Measurements from ENCODE around the gene PAFAH1B2.
"Not testable (repeated sequence)": the region's sequence is repeated elsewhere in the genome, so short reads cannot be mapped to it uniquely, and the experiment has no call there.

PAFAH1B2 gene, protein sequence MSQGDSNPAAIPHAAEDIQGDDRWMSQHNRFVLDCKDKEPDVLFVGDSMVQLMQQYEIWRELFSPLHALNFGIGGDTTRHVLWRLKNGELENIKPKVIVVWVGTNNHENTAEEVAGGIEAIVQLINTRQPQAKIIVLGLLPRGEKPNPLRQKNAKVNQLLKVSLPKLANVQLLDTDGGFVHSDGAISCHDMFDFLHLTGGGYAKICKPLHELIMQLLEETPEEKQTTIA

DNA sequence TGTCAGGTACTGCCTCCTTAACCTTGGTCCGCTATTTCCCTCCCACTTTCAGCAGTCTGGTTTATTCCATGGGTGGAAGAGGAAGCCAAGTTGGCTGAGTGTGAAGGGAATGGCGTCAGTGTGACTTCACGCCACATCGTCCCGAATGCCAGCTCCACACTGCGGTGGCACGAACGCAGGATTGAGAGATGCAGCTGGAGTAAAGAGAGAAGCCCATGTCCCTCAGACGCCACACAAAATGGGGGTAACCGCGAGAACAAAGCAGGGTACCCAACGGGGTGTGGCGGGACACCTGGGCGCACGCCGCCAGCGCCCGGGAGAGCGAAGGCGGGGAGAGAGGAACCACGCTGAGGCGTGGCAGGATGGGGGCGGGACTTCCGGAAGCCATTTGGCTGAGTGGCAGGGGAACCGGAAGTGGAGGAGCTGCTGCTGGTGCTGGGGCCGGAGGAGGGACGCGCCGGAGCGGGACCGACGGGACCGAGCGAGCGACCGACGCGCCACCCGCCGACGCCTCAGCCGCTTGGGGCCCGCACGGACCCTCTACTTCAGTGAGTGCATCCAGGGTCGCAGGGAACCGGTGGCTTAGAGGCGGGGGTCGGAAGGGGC is at the start of gene PAFAH1B2:
Gene PAFAH1B2 (plus strand): TSS at position 417 of the 606 bp plus-strand sequence. CDS start 8,161 bp downstream, outside the sequence.
- DNase-seq (ENCODE audit: low read depth) = peak; percentile 61

DNA sequence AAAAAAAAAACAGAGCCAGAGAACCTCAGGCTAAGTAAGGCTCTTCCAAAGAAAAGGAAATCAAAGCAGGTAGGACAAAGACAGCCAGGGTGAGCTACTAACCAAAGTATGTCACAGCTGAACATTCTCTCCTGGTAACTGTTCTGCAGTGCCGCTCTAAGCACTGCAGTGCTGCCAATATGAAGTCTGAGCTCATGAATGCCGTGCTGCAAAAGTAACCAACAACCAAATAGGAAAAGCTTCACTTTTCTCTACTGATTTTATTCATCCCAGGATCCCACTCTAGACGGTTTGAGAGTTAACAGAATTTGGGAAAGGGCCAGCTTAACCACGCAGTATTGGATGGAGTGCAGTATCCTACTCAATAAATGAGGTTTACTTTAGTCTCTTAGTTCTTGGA is 49.3 kb upstream of the PAFAH1B2 start:
- DNase-seq (ENCODE audit: low read depth) = no peak

DNA sequence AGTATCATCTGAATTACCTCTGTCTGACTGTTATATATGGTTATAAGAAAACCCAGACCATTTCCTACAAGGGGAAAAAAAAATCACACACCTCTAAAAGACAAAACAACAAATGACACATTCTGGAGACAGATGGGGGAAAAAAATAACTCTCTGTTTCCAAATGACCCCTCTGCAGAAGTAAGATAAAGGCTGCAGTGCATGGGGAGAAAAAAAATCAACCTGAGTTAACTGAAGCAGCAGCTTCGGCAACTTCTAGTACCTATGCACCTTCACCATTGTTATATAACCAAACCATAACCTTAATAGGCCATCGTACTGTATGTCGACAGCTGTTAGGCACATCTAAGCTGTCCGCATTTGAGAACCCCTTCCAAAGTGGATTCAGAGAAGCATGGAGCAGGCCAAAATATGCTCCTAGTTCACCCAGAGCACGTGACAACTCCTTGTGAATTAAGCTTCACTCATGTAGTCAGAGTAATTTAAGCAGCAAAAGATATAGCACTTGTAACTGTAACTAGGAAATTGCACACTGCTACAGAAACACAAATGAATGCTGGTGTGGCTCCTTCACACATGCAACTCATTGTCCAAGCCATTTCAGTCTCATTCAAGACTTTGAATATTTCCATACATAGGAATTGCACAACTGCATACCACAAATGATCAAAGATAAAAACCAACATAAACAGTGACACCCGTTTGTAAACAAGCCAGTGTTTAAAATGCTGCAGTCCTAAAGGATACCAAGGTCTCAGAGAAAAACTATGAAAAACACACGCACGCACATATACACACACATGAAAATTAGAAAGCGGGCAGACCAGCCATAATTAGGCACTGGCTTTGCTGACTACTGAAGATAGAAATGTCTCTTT is 48.6 kb upstream of the PAFAH1B2 start:
- no peak for DNase-seq (ENCODE audit: low read depth)

DNA sequence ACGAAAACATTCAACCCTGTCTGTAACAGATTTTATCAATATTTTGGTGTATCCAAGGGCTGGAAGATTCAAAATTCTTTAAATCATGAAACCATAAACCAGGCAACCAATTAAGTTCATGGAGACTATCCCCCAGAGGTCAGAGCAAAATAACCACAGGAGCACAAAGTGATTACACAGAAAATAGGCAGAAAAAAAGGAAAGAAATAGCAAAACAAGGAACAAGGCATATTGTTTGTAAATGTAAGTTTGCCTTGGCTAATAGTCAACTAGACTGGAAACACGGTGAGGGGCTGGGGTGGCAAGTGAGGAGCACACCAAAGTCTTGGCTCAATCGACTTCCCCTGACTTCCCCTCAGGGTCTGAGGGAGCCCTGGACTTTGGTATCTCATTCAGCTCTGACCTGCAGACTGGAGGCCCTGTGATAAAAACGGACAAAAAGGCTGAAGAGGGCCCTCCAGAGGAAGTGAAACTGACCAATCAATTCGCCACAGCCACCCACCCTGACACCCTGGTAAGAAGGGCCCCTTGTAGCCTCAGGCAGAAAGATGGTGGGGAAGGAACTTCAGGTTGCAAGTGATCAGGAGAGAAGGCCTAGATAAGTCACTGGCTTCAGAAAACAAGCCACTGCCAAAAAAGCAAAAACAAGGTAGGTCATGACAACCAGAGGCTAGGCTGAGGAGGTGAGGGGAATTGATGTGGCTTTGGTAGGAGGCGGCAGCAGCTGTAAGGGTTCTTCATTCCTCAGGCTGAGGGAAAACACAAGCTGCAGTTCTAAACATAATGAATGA is 47.7 kb upstream of the PAFAH1B2 start:
- DNase-seq (ENCODE audit: low read depth) = peak; percentile 67

DNA sequence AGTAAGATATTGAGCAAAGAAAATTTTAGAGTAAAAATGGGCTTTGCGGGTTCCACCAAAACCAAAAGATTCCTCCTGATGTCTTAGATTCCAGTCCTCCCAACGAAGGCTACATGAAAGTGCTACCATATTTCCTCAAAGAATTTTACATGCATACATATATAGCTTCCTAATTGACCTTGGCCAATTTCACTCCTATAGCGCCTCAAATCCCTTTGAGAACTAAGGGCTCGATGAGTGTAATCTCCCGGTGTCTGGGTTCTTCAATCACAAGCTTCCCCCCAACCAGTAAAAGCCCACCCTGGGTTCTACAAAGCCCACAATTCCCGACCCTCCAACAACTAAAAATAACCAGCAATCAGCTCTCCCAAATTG is 47.1 kb upstream of the PAFAH1B2 start:
- DNase-seq (ENCODE audit: low read depth) = no peak

DNA sequence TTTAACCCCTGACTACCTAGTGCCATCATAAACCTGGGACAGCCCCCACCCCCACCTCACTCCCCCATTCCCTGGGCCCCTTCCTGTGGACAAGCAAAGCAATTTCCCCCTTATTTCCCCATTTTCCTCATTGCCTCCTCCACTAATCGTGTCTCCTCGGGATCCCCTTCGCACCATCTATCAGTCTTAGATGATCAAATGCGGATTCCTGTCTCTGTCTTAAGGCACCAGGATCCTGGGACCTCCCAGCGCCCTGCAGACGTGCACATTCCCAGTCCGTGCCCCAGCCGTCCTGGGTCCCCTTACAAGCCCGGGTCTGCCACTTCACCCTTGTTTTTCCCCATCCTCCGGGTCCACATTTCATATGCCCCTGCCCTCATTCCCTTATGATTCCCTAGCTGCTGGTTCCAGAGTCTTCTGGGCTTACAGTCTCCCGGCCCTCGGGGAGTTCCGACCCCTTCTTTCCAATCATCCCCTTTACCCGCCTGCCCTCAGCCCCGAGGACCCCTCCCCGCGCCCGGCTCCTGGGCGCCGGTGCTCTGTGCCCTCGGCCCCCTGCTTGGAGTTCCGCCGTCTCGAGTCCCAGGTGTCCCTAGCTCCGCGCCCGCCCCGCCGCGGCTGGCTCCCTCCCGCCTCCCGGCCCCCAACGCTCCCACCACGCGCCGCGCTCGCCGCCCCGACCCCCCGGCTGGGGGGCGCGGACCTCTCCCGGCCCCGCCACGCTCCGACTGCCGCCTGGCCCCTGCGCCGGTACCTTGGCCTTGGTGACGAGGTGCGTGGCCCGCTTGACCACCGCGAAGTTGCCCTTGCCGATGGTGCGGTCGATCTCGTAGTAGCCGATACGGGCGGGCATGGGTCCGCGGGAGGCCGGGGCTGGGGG is 46.5 kb upstream of the PAFAH1B2 start:
- no peak for DNase-seq (ENCODE audit: low read depth)

DNA sequence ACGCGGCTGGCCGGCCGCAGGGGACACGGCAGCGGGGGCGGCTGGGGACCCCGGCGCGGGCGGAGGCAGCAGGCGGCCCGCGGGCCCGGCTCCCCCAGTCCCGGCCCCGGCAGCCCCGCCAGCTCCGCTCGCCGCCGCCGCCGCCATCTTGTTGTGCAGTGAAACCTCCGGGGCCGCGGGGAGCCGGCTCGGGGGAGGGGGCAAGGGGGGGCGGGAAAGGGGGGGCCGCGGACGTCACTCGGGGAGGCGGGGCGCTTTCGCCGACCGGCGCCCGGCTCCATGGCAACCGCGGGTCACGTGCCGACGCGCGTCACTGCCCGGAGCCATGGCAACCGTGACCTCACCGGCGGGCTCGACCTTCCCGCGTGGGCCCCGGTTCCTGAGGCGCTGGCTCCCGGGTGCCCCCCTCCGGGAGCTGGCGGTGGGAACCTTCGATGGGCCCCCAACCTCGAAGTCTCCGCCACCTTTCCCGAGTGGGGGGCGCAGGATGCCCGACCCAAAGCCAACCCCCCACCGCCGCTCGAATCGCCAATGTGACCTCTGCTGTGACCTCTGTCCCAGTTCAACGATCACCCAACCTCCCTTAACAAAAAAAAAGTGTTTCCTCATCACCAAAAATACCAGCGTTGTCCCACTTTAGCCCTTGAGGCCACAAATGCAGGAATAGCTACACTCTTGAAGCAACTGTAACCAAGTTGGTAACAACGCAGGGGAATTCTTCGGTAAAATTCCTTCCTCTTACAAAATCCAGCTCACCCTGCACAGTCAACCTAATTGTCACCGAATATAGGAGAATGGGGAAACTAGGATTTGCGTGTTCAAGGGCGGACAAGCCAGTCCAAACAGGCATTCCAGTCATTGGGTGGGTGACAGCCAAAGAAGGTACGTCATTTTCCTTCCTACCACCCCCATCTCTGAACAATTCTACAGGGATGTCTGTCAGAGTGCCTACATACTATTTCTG is 45.5 kb upstream of the PAFAH1B2 start, which contains the start of gene SIK3:
Gene SIK3 (minus strand): TSS at position 160 of the 964 bp plus-strand sequence. CDS start 13 bp downstream, at position 147.
- peak; percentile 82 for DNase-seq (ENCODE audit: low read depth)

DNA sequence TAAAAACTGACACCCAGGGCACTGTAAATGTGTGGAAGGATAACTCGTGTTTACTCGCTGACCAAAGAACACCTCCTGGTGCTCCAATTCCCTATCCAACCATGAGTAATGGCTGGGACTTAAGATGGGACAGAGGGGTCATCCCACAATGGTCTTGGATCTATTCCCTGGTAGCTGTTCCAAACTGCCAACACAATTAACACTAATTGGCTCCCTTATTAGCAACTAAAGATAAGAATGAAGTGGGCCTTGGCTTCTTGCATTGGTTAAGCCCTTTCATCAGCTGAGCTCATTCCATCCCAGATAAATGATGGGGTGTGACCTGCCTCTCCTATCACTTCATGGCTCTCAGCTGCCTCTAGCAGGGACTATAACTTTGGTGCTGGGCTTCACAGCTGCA is 44.4 kb upstream of the PAFAH1B2 start:
- no peak for DNase-seq (ENCODE audit: low read depth)

DNA sequence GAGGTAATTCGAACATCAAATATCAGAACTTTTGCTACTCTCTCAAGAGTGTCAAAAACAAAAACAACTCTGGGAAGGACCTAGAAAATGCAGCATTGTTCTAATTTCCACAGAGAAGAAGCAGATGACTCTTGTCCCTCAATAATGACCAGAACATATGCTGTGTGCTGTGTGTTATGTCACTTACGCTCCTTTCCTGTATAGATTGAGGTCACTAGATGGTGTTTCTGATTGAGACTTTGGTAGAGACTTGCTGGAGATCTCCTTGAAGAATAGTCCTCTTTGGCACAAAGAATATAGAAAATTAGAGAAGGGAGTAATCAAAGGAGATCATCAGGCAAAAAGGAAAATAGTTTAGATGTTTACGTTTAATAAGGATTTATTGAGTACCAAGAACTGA is 43.5 kb upstream of the PAFAH1B2 start:
- no peak for DNase-seq (ENCODE audit: low read depth)

DNA sequence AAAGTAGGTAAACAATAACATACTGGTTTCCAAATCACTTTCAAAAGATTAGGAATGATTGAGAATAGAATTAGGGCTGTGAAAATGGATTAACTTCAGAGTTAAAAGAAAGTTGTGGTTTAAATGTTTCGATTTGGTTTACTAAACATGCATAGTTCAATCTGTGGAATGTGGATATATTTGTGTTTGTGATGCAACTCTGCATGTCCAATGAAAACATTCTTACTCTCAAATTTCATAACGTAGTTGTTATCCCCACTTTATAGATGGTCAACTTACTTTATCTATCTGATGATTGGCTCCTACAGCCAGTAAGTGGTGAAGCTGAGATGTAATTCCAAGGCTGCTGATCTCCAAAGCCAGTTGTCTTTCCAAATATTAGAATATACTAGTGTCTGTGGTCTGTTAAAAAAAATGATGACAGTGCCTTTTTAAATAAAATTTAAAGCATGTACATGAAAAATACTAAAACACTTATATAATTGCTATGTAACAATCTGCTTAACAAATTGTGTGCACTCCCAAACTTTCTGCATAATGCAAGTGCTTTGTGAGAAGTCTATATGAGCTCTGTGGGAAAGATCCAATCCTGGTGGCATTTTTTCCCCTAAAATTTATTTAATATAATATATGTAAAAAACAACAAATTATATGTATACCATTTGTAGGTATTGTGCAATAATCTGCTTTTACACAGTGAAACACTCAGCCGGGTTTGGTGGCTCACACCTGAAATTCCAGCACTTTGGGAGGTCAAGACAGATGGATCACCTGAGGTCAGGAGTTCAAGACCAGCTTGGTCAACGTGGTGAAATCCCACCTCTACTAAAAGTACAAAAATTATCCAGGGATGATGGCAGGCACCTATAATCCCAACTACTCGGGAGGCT is 36.1 kb upstream of the PAFAH1B2 start:
- DNase-seq (ENCODE audit: low read depth) = no peak

DNA sequence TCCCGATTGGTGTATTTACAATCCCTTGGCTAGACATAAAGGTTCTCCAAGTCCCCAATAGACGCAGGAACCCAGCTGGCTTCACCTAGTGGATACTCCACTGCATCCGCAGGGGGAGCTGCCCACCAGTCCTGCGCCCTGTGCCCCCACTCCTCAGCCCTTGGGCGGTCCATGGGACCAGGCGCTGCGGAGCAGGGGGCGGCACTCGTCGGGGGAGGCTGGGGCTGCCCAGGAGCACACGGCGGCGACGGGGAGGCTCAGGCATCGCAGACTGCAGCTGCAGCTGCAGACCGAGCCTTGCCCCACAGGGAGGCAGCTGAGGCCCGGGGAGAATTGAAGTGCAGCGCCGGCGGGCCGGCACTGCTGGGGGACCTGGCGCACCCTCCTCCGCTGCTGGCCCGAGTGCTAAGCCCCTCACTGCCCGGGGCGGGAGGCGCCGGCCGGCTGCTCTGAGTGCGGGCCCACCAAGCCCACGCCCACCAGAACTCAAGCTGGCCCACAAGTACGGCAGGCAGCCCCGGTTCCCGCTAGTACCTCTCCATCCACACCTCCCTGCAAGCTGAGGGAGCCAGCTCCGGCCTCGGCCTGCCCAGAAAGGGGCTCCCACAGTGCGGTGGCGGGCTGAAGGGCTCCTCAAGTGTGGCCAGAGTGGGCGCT is 33.7 kb upstream of the PAFAH1B2 start:
- DNase-seq (ENCODE audit: low read depth) = no peak

DNA sequence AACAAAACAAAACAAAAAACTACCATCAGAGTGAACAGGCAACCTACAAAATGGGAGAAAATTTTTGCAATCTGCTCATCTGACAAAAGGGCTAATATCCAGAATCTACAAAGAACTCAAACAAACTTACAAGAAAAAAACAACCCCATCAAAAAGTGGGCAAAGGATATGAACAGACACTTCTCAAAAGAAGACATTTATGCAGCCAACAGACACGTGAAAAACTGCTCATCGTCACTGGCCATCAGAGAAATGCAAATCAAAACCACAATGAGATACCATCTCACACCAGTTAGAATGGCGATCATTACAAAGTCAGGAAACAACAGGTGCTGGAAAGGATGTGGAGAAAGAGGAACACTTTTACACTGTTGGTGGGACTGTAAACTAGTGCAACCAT is 31.6 kb upstream of the PAFAH1B2 start:
- DNase-seq (ENCODE audit: low read depth) = not testable (repeated sequence)

DNA sequence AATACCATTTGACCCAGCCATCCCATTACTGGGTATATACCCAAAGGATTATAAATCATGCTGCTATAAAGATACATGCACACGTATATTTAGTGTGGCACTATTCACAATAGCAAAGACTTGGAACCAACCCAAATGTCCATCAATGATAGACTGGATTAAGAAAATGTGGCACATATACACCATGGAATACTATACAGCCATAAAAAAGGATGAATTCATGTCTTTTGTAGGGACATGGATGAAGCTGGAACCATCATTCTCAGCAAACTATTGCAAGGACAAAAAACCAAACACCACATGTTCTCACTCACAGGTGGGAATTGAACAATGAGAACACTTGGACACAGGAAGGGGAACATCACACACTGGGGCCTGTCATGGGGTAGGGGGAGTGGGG is 31.1 kb upstream of the PAFAH1B2 start:
- DNase-seq (ENCODE audit: low read depth) = not testable (repeated sequence)

DNA sequence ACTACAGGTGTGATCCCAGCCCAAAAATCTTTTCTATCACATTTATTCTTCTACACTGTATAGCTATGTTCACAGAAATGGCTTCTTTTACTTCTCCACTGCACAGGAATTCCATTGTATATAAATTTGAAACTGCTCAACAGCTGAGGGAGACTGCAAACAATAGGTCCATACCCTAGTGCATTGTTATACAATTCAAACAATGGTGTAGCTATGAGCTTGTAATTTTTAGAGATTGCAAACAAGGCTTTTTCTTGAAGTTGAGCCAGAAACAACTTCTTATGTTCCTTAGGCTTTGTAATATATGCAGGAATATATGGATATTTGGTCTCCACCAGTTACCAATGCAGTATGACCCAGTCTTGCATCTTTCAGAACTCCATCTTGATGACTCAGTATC is 26.4 kb upstream of the PAFAH1B2 start:
- no peak for DNase-seq (ENCODE audit: low read depth)

DNA sequence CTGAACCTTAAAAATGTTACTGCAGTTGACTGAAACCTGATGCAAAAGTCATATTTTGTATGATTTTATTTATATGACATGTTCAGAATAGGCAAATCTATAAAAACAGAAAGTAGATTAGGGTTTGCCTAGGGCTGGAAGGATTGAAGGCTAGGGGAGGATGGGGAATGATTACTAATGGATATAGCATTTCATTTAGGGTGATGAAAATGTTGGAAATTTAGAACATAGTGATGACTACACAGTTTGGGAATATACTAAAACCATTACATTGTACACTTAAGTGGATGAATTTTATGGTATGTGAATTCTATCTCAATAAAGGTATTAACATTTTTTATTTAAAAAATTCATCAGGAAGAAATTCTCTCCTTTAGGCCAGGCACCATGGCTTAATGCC is 22.9 kb upstream of the PAFAH1B2 start:
- no peak for DNase-seq (ENCODE audit: low read depth)

DNA sequence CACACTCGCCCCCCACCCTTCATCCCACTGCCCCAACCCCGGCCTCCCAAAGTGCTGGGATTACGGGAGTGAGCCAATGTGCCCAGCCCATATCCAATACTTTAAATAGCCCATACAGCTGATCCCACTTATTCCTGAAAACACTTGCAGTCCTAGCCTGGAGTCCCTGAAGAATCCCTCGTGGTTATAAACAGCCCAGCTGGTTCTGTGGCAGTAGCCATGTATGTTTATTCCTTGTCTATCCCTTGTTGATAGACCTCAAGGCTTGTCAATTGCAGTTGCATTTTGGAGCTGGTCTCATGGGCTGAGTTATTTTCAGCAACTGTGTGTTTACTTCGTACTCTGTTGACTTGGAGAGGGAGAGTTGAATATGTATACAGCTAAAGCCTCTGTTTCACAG is 21.5 kb upstream of the PAFAH1B2 start:
- no peak for DNase-seq (ENCODE audit: low read depth)

DNA sequence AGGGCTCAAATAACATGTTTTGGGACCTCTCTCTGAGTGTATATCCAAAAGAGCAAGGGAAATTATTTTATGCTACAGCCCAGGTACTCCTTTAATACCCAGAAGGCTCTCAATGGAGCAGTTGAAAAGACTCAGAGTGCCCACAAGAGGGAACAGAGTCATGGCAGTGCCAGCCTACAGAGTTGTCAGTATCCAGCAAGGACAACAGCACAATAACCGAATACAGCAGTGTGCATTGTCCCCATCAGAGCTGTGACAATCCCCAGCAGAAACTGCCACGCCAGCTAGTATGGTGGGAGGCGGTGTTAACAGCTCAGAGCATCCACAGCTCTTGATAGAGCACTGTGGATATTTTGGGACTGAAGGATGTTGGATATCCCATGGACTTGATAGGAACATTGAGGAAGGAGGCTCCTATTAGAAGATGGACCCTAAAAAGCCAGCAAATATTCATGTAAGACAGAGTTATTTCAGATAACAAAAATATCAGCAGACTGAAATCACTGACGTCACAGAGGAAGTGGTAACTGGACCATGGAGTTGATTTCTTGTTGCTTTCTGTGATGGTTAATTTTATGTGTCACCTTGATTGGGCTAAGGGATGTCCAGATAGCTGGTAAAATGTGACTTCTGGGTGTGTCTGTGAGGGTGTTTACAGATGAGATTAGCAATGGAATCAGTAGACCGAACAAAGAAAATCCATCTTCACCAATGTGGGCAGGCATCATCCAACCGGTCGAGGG is 17.7 kb upstream of the PAFAH1B2 start:
- no peak for DNase-seq (ENCODE audit: low read depth)

Data from GM04503 (cell line).